GM18909 (cell line): ENCODE data around the gene TLE2.
"Not testable (repeated sequence)": the region's sequence is repeated elsewhere in the genome, so short reads cannot be mapped to it uniquely, and the experiment has no call there.

ENCODE experiments used
- ATAC-seq: cut with Tn5 transposase; IDR thresholded peaks from one replicate; pipeline ENCODE4 v1.9.1; 2021; ENCODE audit warnings: mild to moderate bottlenecking; ENCODE audit not compliant: unreplicated experiment, poor library complexity

TLE2 gene

DNA sequence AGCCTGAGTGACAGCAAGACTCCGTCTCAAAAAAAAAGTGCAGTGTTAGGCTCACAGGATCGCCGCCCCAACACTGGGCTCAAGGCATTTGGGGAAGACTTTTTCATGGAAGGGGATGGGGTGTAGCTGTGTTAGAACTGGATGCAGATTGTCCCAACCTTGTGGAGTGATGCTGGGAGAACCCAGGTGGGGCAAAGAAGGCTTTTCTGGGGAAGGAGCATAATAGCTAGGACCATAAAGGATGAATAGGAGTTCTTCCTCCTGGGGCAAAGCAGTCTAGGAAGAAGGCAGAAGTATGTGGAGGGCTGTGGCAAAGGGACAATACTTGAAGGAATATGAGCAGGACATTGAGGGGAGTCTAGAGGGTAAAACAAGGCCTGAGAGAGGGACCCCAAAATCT is 40.5 kb downstream of the TLE2 start:
- ATAC-seq, result no peak

- ATAC-seq, result no peak
Observed at GRCh38 chr19:2987797-2988196, 41.3 kb downstream of the TLE2 start.

DNA sequence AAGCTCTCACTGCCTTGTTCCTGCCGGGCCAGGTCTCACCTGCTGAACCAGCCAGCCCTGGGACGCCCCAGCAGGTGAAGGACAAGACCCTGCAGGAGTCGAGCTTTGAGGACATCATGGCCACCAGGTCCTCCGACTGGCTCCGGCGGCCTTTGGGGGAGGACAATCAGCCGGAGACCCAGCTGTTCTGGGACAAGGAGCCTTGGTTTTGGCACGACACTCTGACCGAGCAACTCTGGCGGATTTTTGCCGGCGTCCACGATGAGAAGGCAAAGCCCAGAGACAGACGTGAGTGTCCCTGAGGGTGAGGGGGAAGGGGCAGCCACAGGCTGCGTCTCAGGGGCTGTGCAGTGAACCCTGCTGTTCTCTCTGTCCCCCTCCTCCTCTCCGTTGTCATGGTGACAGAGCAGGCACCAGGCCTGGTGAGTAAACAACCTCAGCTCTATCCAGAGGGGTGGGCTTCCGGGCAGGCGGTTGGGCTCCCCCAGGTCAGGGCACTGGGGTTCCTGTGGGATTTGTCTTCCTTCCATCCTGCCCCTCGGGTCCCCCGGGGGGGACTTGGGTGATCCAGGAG is 42.0 kb downstream of the TLE2 start:
- ATAC-seq, result no peak

DNA sequence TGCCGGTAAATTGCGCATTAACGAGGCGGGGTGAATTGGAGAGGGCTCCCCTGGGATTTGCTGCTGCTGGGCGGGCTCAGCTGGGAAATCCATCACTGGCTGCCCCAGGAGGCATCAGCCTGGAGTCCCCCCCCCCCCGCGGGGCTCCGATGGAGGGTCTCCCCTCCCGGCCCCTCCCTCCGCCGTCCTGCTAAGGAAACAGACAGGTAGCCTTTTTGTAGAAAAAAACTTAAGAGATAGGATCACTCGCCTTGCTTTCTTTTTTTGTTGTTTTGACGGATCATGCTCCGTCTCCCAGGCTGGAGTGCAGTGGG is 44.9 kb downstream of the TLE2 start:
- no peak for ATAC-seq

GRCh38 chr19:2983351-2984214 is 45.5 kb downstream of the TLE2 start:
- ATAC-seq, result no peak

DNA sequence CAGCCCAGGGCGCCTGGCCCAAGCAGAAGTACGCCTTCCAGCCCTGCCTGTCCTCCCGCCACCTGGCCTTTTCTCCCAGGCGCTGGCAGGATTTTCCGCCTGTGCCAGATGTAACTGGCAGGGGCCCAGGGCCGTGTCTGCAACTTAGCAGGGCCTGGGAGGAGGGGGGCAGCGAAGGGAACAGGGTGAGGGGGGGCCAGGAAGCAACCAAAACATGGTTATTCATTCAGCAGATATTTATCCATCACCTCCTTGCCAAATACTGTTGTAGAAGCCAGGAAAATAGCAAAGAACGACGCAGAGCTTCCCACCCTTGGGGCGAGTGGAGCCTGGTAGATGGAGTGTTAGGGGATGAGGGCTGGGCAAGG is 46.1 kb downstream of the TLE2 start:
- no peak for ATAC-seq

DNA sequence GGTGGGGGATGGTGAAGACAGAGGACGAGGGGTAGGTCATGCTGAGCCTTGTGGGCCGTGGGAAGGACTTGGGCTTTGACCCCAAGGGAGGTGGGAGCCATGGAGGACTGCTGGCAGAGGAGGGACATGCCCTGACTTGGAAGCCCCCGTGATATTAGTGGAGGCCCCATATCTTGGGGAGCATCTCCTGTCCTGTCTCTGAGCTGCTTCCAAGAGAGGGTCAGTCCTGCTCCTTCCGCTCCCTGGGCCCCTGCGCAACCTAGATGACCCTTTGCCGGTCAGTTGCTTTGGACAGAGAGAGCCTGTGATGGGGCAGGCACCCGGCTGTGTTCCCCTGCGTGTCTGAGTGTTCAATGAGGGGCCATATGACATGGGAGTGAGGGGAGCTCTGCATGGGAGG is 46.5 kb downstream of the TLE2 start:
- no peak for ATAC-seq

- ATAC-seq, result no peak
Observed at GRCh38 chr19:2981898-2982297, 47.2 kb downstream of the TLE2 start.

DNA sequence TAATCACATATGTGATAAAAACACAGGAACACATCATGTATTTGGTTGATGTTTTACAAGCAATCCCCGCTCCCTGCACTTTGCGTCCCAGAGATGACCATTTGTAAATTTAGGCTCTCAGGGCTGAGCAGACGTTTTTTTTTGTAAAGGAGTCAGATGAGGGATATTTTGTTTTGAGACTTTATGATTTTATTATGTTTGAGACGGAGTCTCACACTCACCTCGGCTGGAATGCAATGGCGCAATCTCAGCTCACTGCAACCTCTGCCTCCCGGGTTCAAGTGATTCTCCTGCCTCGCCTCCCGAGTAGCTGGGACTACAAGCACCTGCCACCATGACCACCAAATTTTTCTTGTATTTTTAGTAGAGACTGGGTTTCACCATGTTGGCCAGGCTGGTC is 50.3 kb downstream of the TLE2 start:
- no peak for ATAC-seq

GRCh38 chr19:2978166-2978767 is 50.8 kb downstream of the TLE2 start:
- no peak for ATAC-seq

- no peak for ATAC-seq
Observed at GRCh38 chr19:2977746-2978138, 51.3 kb downstream of the TLE2 start.

- ATAC-seq, result peak; percentile 96
Observed at GRCh38 chr19:2977001-2977745, 51.9 kb downstream of the TLE2 start, which contains the start of gene TLE6. Gene TLE6 (plus strand): TSS chr19:2977564. CDS start chr19:2978234, 670 bp downstream.

DNA sequence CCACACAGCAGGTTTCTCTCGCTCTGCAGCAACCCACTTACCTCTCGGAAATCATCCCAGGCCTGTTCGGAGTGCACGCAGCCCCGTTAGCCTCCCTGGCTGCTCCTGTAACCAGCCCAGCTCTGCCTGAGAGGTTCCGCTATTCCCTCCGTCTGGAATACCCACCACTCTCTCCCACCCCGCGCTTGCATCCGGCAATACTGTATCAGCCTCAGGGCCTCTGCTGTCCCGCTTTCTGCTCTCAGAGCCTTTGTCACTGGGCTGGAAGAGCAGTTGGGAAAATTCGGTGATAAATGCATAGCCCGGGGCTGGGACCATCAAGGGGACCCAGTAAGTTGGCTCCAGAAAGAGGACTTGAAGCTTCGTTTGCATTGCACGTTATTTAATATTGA is 52.5 kb downstream of the TLE2 start:
- no peak for ATAC-seq

- ATAC-seq, result no peak
Observed at GRCh38 chr19:2974342-2975041, 54.6 kb downstream of the TLE2 start.

- ATAC-seq, result no peak
Observed at GRCh38 chr19:2973229-2973628, 55.9 kb downstream of the TLE2 start.

DNA sequence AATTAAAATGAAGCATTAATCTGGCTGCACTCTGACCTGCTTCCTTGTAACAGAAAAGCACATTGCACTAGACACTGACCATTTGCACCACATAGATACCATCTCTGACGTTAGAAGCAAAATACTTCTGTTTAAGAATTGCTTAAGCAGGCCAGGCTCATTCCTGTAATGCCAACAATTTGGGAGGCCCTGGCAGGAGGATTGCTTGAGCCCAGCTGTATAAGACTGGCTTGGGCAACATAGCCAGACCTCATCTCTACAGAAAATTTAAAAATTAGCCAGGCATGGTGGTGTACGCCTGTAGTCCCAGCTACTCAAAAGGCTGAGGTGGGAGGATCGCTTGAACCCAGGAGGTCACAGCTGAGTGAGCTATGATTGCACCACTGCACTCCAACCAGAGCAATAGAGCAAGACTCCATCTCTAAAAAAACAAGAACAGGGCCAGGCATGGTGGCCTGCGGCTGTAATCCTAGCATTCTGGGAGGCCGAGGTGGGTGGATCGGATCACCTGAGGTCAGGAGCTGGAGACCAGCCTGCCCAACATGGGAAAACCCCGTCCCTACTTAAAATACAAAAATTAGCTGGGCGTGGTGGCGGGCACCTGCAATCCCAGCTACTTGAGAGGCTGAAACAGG is 58.8 kb downstream of the TLE2 start:
- no peak for ATAC-seq

DNA sequence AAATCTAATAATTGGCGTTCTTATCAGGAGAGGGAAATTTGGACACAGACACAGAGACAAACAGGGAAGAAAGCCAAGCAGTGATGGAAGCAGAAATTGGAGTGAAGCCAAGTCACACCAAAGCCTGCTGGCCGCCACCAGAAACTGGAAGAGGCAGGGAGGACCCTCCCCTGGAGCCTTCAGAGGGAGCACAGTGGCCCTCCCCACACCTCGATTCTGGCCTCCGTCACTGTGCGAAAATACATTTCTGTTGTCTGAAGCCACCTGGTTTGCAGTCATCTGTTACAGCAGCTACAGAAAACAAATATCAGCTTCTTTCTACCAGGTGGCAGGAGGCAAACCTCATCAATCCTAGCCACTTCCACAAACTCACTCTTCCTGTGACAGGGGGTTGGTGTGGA is 60.0 kb downstream of the TLE2 start:
- ATAC-seq, result no peak

GRCh38 chr19:2967972-2968371 is 61.1 kb downstream of the TLE2 start:
- ATAC-seq, result no peak

DNA sequence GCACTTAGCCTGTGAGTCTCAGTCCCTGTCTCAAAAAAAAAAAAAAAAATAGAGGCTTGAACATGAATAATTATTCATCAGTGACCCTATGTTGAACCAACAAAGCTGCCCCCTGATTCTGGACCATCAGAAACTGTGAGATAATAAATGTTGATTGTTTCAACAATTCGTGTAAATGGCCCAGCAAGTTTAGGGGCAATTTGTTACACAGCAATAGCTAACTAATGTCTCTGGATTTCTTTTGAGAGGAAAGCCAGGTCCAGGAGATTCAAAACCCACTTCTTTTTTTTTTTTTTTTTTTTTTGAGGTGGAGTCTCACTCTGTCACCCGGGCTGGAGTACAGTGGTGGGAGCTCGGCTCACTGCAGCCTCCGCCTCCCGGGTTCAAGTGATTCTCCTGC is 64.2 kb downstream of the TLE2 start:
- ATAC-seq, result no peak

DNA sequence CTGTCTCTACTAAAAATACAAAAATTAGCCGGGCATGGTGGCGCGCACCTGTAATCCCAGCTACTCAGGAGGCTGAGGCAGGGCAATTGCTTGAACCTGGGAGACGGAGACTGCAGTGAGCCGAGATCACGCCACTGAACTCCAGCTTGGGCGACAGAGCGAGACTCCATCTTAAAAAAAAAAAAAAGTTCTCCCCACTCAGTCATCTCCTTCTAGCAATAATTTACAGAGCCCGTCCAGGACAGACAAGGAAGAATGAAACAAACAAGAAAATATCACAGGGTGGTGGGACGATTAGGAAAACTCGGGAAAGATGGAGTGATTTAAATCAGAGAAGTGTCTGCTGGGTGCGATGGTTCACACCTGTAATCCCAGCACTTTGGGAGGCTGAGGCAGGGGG is 65.4 kb downstream of the TLE2 start:
- ATAC-seq, result not testable (repeated sequence)
